ENCODE data around the gene ZC3H4. TPM values are rescaled to one million over a fixed set of nuclear protein-coding genes. Genes with fewer than 3 reads are reported as not detected.
A peak's percentile ranks its signal among the peaks of the same experiment; 100 is the strongest.

ZC3H4 gene
- total RNA-seq, 1 experiment from 2014 or later = 51.9 TPM

DNA sequence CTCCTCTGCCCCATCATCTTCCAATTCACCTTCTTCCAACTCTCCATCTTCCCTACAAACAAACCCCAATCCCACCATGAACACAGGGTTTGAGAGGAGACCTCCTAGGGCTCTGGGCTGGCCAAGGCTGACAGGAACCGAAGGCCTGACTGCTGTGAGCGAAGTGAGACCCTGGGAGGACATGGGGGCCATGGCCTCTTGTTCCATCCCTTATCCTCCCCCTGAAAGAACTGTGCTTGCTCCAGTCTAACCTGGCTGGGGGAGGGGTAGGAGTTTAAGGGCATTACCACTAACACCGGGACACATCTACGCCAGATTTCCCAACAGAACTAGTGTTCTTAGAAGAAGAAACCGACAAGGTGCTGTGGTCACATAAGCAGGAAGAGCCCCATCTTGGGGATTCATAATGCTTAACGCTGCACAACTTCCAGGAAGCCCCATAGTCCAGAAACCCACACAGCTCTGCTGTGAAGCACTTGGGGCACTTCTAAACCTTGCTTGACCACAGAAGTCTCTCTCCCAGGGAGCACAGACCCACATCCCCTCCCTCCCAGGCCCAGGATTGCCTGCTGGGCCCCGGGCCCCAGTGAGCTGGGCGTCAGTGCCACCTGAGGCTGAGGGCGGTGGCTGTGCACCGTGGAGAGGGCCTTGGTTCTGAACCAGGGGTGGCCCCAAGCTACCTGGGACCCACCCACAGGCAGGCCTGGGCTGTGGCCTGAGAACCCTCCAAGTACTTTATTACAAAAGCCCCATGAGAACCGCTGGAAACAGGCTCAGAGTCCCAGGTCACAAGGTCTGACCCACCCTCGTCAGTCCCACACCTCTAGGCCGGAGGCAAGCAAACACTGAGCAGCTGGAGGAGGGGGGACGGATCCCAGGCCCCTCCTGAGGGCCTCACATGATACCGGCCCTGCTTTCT, 18.8 kb downstream of the ZC3H4 start:
- POLR2A ChIA-PET (ENCODE audit: unreplicated experiment) = interaction anchor here (0.6 kb wide), 1 partner anchor 17 kb away, joined by 4 read pairs; no protein-coding TSS in a partner anchor
- CTCF ChIA-PET = interaction anchor here (0.5 kb wide), 1 partner anchor 222 kb away, joined by 3 read pairs; no protein-coding TSS in a partner anchor
- Histone ChIP-seq H3K27me3 (ENCODE audit: insufficient read depth, low read depth) (no peaks in the 10 kb centered on the region), H3K9me3 (ENCODE audit: insufficient read depth, low read depth) (no peaks in the 10 kb centered on the region), H3F3A (ENCODE audit: insufficient read depth, low read depth) (peaks cover 42% of the 10 kb centered on the region), H3K9me2 (ENCODE audit: insufficient read depth) (no peaks in the 10 kb centered on the region), H3K36me3 (ENCODE audit: low read depth) (peaks cover 19% of the 10 kb centered on the region), H3K4me3 (no peak overlapping the region), H3K79me2 (ENCODE audit: low read depth) (peaks cover 55% of the 10 kb centered on the region), H4K20me1 (ENCODE audit: insufficient read depth) (no peaks in the 10 kb centered on the region; the same call in 1 of the 2 replicates), H3K4me1 (replicated peaks; ENCODE audit: insufficient read depth) (peaks cover 42% of the 10 kb centered on the region), H2AFZ (no peak overlapping the region), H3K27ac (peak overlapping the region; percentile 77), H3K4me2 (peak overlapping the region; percentile 68)
- peak in 1 of 2 experiments; percentile 33 for DNase-seq
- no TSS peak for BruUV-seq (replicated peaks)
- TF ChIP-seq, protein P1, sequence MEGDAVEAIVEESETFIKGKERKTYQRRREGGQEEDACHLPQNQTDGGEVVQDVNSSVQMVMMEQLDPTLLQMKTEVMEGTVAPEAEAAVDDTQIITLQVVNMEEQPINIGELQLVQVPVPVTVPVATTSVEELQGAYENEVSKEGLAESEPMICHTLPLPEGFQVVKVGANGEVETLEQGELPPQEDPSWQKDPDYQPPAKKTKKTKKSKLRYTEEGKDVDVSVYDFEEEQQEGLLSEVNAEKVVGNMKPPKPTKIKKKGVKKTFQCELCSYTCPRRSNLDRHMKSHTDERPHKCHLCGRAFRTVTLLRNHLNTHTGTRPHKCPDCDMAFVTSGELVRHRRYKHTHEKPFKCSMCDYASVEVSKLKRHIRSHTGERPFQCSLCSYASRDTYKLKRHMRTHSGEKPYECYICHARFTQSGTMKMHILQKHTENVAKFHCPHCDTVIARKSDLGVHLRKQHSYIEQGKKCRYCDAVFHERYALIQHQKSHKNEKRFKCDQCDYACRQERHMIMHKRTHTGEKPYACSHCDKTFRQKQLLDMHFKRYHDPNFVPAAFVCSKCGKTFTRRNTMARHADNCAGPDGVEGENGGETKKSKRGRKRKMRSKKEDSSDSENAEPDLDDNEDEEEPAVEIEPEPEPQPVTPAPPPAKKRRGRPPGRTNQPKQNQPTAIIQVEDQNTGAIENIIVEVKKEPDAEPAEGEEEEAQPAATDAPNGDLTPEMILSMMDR (conservative IDR thresholded peaks at IDR 0.05) = no peak
- TF ChIP-seq EZH2 (IDR thresholded peaks at IDR 0.05; ENCODE audit: low read depth) = no peak
- intact Hi-C loops (cut with micrococcal nuclease; ENCODE audit: unreplicated experiment) = no loop called here

DNA sequence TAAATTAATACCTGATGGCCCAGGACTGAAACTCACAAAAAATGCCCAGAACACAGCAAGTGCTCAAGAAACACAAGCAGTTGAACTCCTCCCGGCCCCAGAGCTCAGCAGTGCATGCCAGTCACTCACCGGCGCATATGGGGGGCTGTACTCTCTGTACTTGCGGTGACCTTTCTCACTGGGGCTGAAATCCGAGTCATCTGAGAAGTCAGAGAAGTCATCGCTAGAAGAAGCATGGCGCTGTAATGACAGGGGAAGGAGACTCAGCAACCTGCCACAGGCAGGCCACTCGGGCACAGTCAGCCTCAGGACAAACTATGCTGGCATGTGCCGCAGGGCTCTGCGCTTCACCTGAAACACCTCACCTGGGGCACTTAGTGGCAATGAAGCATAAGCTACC, 19.7 kb downstream of the ZC3H4 start:
- H3K27ac ChIP-seq = no peak overlapping the region
- DNase-seq = no peak

DNA sequence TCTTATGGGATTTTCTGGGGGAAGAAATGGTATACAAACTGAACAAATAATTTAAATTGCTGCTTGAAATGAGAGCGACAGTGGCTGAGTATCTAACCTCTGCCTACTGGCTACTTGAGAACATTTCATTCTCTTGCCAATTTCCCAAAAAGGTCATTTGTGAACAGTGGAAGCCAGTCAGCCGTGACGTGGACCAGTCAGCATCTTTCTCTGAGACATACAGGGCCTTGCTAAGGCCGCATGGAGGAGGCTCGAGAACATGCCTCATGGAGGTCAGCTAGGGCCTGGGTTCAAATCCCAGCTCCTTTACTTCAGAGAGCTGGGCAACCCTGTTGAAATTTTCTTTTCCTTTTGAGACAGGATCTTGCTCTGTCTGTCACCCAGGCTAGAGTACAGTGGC, 20.3 kb downstream of the ZC3H4 start:
- BruUV-seq (replicated peaks) = no TSS peak
- TF ChIP-seq EZH2 (IDR thresholded peaks at IDR 0.05; ENCODE audit: low read depth) = no peak
- H3K9me2 ChIP-seq (ENCODE audit: insufficient read depth) = no peaks in the 10 kb centered on the region
- no peaks in the 10 kb centered on the region for H3K27me3 ChIP-seq (ENCODE audit: insufficient read depth, low read depth)
- H3K4me2 ChIP-seq = no peak overlapping the region
- H3K79me2 ChIP-seq (ENCODE audit: low read depth) = peaks cover 41% of the 10 kb centered on the region
- H3F3A ChIP-seq (ENCODE audit: insufficient read depth, low read depth) = peaks cover 27% of the 10 kb centered on the region
- ChIA-PET POLR2A (ENCODE audit: unreplicated experiment) (interaction anchor here (0.6 kb wide), 1 partner anchor 180 kb away, joined by 11 read pairs; no protein-coding TSS in a partner anchor), CTCF (no interaction called here)
- H3K9me3 ChIP-seq (ENCODE audit: insufficient read depth, low read depth) = no peaks in the 10 kb centered on the region
- no peak for DNase-seq
- H3K4me1 ChIP-seq (replicated peaks; ENCODE audit: insufficient read depth) = peaks cover 34% of the 10 kb centered on the region
- H3K36me3 ChIP-seq (ENCODE audit: low read depth) = peaks cover 26% of the 10 kb centered on the region
- intact Hi-C loops (cut with micrococcal nuclease; ENCODE audit: unreplicated experiment) = no loop called here
- no peak overlapping the region for H3K27ac ChIP-seq
- no peak overlapping the region for H3K4me3 ChIP-seq
- H2AFZ ChIP-seq = no peak overlapping the region
- H4K20me1 ChIP-seq (ENCODE audit: insufficient read depth) = no peaks in the 10 kb centered on the region; the same call in 1 of the 2 replicates

More for the DNA sequence above, 19.7 kb downstream of the ZC3H4 start:
- H3K27me3 ChIP-seq (ENCODE audit: insufficient read depth, low read depth) = no peaks in the 10 kb centered on the region
- peaks cover 40% of the 10 kb centered on the region for H3K4me1 ChIP-seq (replicated peaks; ENCODE audit: insufficient read depth)
- peaks cover 47% of the 10 kb centered on the region for H3K79me2 ChIP-seq (ENCODE audit: low read depth)
- no peak overlapping the region for H3K4me3 ChIP-seq
- no TSS peak for BruUV-seq (replicated peaks)
- H3F3A ChIP-seq (ENCODE audit: insufficient read depth, low read depth) = peaks cover 32% of the 10 kb centered on the region
- CTCF ChIA-PET = no interaction called here
- no peak overlapping the region for H3K4me2 ChIP-seq
- H3K9me2 ChIP-seq (ENCODE audit: insufficient read depth) = no peaks in the 10 kb centered on the region
- H2AFZ ChIP-seq = no peak overlapping the region
- H3K9me3 ChIP-seq (ENCODE audit: insufficient read depth, low read depth) = no peaks in the 10 kb centered on the region
- intact Hi-C loops (cut with micrococcal nuclease; ENCODE audit: unreplicated experiment) = no loop called here
- peaks cover 26% of the 10 kb centered on the region for H3K36me3 ChIP-seq (ENCODE audit: low read depth)
- TF ChIP-seq, protein P1 (conservative IDR thresholded peaks at IDR 0.05) = no peak
- TF ChIP-seq EZH2 (IDR thresholded peaks at IDR 0.05; ENCODE audit: low read depth) = no peak
- POLR2A ChIA-PET (ENCODE audit: unreplicated experiment) = interaction anchor here (0.6 kb wide), 1 partner anchor 181 kb away, joined by 11 read pairs; no protein-coding TSS in a partner anchor
- no peaks in the 10 kb centered on the region; the same call in 1 of the 2 replicates for H4K20me1 ChIP-seq (ENCODE audit: insufficient read depth)

All from PC-9 (cell line).